ENCODE data around the gene RALB.
"Not testable (repeated sequence)": the region's sequence is repeated elsewhere in the genome, so short reads cannot be mapped to it uniquely, and the experiment has no call there.

RALB gene

GRCh38 chr2:120315367-120316033 lies 62.8 kb downstream of the RALB start:
- DNase-seq (ENCODE audit: low read depth): no peak

- DNase-seq (ENCODE audit: low read depth): no peak
Observed at GRCh38 chr2:120316071-120316470, 63.4 kb downstream of the RALB start.

GRCh38 chr2:120316528-120317179 lies 64.0 kb downstream of the RALB start:
- DNase-seq (ENCODE audit: low read depth): no peak

GRCh38 chr2:120317180-120317533 lies 64.5 kb downstream of the RALB start:
- DNase-seq (ENCODE audit: low read depth): no peak

- DNase-seq (ENCODE audit: low read depth): no peak
Observed at GRCh38 chr2:120317916-120318315, 65.3 kb downstream of the RALB start.

- no peak for DNase-seq (ENCODE audit: low read depth)
Observed at GRCh38 chr2:120318626-120319025, 66.0 kb downstream of the RALB start.

GRCh38 chr2:120319123-120319522 lies 66.5 kb downstream of the RALB start:
- DNase-seq (ENCODE audit: low read depth): no peak

- DNase-seq (ENCODE audit: low read depth): no peak
Observed at GRCh38 chr2:120319686-120320317, 67.2 kb downstream of the RALB start.

- DNase-seq (ENCODE audit: low read depth): no peak
Observed at GRCh38 chr2:120320318-120320851, 67.7 kb downstream of the RALB start.

GRCh38 chr2:120320887-120321556 lies 68.4 kb downstream of the RALB start:
- DNase-seq (ENCODE audit: low read depth): not testable (repeated sequence)

GRCh38 chr2:120321721-120322284 lies 69.2 kb downstream of the RALB start:
- DNase-seq (ENCODE audit: low read depth): no peak

- DNase-seq (ENCODE audit: low read depth): no peak
Observed at GRCh38 chr2:120322329-120322728, 69.7 kb downstream of the RALB start.

- no peak for DNase-seq (ENCODE audit: low read depth)
Observed at GRCh38 chr2:120323214-120323613, 70.6 kb downstream of the RALB start.

GRCh38 chr2:120323807-120324399 lies 71.3 kb downstream of the RALB start:
- DNase-seq (ENCODE audit: low read depth): no peak

- no peak for DNase-seq (ENCODE audit: low read depth)
Observed at GRCh38 chr2:120324933-120325332, 72.3 kb downstream of the RALB start.

- DNase-seq (ENCODE audit: low read depth): no peak
Observed at GRCh38 chr2:120326066-120326465, 73.4 kb downstream of the RALB start.

GRCh38 chr2:120330946-120331822 lies 78.5 kb downstream of the RALB start:
- DNase-seq (ENCODE audit: low read depth): no peak

GRCh38 chr2:120331903-120332302 lies 79.3 kb downstream of the RALB start:
- DNase-seq (ENCODE audit: low read depth): no peak

GRCh38 chr2:120332384-120332783 lies 79.7 kb downstream of the RALB start:
- no peak for DNase-seq (ENCODE audit: low read depth)

- no peak for DNase-seq (ENCODE audit: low read depth)
Observed at GRCh38 chr2:120334068-120334467, 81.4 kb downstream of the RALB start.

GRCh38 chr2:120336749-120337148 lies 84.1 kb downstream of the RALB start:
- DNase-seq (ENCODE audit: low read depth): no peak

All from T follicular helper cell (primary cell).